ENCODE data around the gene FAM168A. TPM values are rescaled to one million over a fixed set of nuclear protein-coding genes. Genes with fewer than 3 reads are reported as not detected.

Gene FAM168A
- total and polyA plus RNA-seq, 4 donors = 4.8 to 14.6 (median 9.1) TPM

- no peak overlapping the region for H3K4me3 ChIP-seq (ENCODE audit: low read depth in 1 of 3, low read length in 3 of 3)
- H3K27me3 ChIP-seq (ENCODE audit: control insufficient read depth in 4 of 4, insufficient read depth in 4 of 4, low read length in 3 of 4) = no peaks in the 10 kb centered on the region
- no peaks in the 10 kb centered on the region for H3K9me3 ChIP-seq (ENCODE audit: control insufficient read depth in 4 of 4, low read length in 3 of 4)
- no peak for DNase-seq (ENCODE audit: low spot score)
- H3K4me1 ChIP-seq (ENCODE audit: control insufficient read depth in 4 of 4, insufficient read depth in 4 of 4, low read length in 3 of 4) = no peaks in the 10 kb centered on the region
- H3K27ac ChIP-seq (ENCODE audit: low read depth in 1 of 2, low read length in 2 of 2) = no peak overlapping the region
- TF ChIP-seq TAF1 (conservative IDR thresholded peaks at IDR 0.05) (no peak), SP1 (IDR thresholded peaks at IDR 0.05) (no peak), JUND (IDR thresholded peaks at IDR 0.05) (no peak), HNF4G (IDR thresholded peaks at IDR 0.05) (no peak), REST (IDR thresholded peaks at IDR 0.05) (no peak), MAX (IDR thresholded peaks at IDR 0.05) (no peak), RXRA (IDR thresholded peaks at IDR 0.05) (no peak), CTCF (IDR thresholded peaks at IDR 0.05; ENCODE audit: low read depth, low read length, missing input control) (no peak), YY1 (IDR thresholded peaks at IDR 0.05) (no peak), RAD21 (IDR thresholded peaks at IDR 0.05) (no peak), FOXA1 (IDR thresholded peaks at IDR 0.05) (no peak), GABPA (IDR thresholded peaks at IDR 0.05 in 1 of 2, conservative IDR thresholded peaks at IDR 0.05 in 1 of 2) (no peak), FOXA2 (IDR thresholded peaks at IDR 0.05) (no peak), EGR1 (IDR thresholded peaks at IDR 0.05; ENCODE audit: low read depth in 2 of 2) (no peak)
- WGBS = 90% methylated on average over 5 of the region's 5 CpGs
- no peak overlapping the region for H3K9ac ChIP-seq (ENCODE audit: low read depth in 1 of 2, low read length in 2 of 2)
- no peaks in the 10 kb centered on the region for H3K36me3 ChIP-seq (ENCODE audit: control insufficient read depth in 4 of 4, insufficient read depth in 3 of 4, low read depth in 1 of 4, low read length in 3 of 4)
These were observed 14.8 kb upstream of the FAM168A start for GRCh38 chr11:73612601-73613140.

- peak overlapping the region; percentile 52 to 97 for H3K9ac ChIP-seq (ENCODE audit: low read depth in 1 of 2, low read length in 2 of 2)
- no peaks in the 10 kb centered on the region for H3K9me3 ChIP-seq (ENCODE audit: control insufficient read depth in 4 of 4, low read length in 3 of 4)
- H3K27me3 ChIP-seq (ENCODE audit: control insufficient read depth in 4 of 4, insufficient read depth in 4 of 4, low read length in 3 of 4) = no peaks in the 10 kb centered on the region
- H3K36me3 ChIP-seq (ENCODE audit: control insufficient read depth in 4 of 4, insufficient read depth in 3 of 4, low read depth in 1 of 4, low read length in 3 of 4) = no peaks in the 10 kb centered on the region
- 27% methylated on average over 20 of the region's 20 CpGs for WGBS
- H3K27ac ChIP-seq (ENCODE audit: low read depth in 1 of 2, low read length in 2 of 2) = peak overlapping the region; percentile 68 to 91
- no peak for DNase-seq (ENCODE audit: low spot score)
- peaks cover 3 to 19% (median 10%) of the 10 kb centered on the region in 4 donors for H3K4me1 ChIP-seq (ENCODE audit: control insufficient read depth in 4 of 4, insufficient read depth in 4 of 4, low read length in 3 of 4)
- peak overlapping the region; percentile 92 to 97 (median 96) for H3K4me3 ChIP-seq (ENCODE audit: low read depth in 1 of 3, low read length in 3 of 3)
- peak; percentile 52 for TF ChIP-seq YY1 (IDR thresholded peaks at IDR 0.05)
- no peak for TF ChIP-seq REST (IDR thresholded peaks at IDR 0.05)
These were observed 937 bp upstream of the FAM168A start for GRCh38 chr11:73598719-73599379.

All from liver (tissue), 9 donors.